ENCODE data around the gene TEX19.
"Not testable (repeated sequence)": the region's sequence is repeated elsewhere in the genome, so short reads cannot be mapped to it uniquely, and the experiment has no call there.

TEX19 gene

GRCh38 chr17:82353484-82353883, 5.6 kb upstream of the TEX19 start:
- Histone ChIP-seq H3K27ac (no peak overlapping the region), H3K4me3 (no peak overlapping the region)
- no peak for TF ChIP-seq CTCF (IDR thresholded peaks at IDR 0.05)
- DNase-seq (ENCODE audit: low spot score), result no peak

- no peak for TF ChIP-seq CTCF (IDR thresholded peaks at IDR 0.05)
- no peak for DNase-seq (ENCODE audit: low spot score)
- Histone ChIP-seq H3K27ac (no peak overlapping the region), H3K4me3 (no peak overlapping the region)
These were observed 4.2 kb upstream of the TEX19 start for GRCh38 chr17:82354804-82355308.

- no peak for DNase-seq (ENCODE audit: low spot score)
- no peak for TF ChIP-seq CTCF (IDR thresholded peaks at IDR 0.05)
- Histone ChIP-seq H3K4me3 (no peak overlapping the region), H3K27ac (no peak overlapping the region)
These were observed 3.1 kb upstream of the TEX19 start for GRCh38 chr17:82355770-82356427.

GRCh38 chr17:82356845-82357355, 2.1 kb upstream of the TEX19 start:
- Histone ChIP-seq H3K4me3 (no peak overlapping the region), H3K27ac (no peak overlapping the region)
- DNase-seq (ENCODE audit: low spot score), result no peak
- no peak for TF ChIP-seq CTCF (IDR thresholded peaks at IDR 0.05)

- TF ChIP-seq CTCF (IDR thresholded peaks at IDR 0.05), result no peak
- Histone ChIP-seq H3K27ac (no peak overlapping the region), H3K4me3 (no peak overlapping the region)
- no peak for DNase-seq (ENCODE audit: low spot score)
These were observed 1.7 kb upstream of the TEX19 start for GRCh38 chr17:82357394-82357793.

- DNase-seq (ENCODE audit: low spot score); H3K4me3 ChIP-seq; H3K27ac ChIP-seq: not testable (repeated sequence)
These were observed 516 bp downstream of the TEX19 start for GRCh38 chr17:82359451-82360074.

- no peak overlapping the region for H3K27ac ChIP-seq
- TF ChIP-seq CTCF (IDR thresholded peaks at IDR 0.05), result no peak
- no peak overlapping the region for H3K4me3 ChIP-seq
- DNase-seq (ENCODE audit: low spot score), result no peak
These were observed 3.0 kb downstream of the TEX19 start for GRCh38 chr17:82361885-82362633.
